CD14-positive monocyte (primary cell): ENCODE measurements around the gene EXOC6B. TPM values are rescaled to one million over a fixed set of nuclear protein-coding genes. Genes with fewer than 3 reads are reported as not detected.

Source experiments
- DNase-seq, 3 donors: peaks; one replicate each; pipeline ENCODE4 v3.0.0-alpha.2; 2011 to 2022
- H2AFZ ChIP-seq: 2 replicates; pipeline ENCODE4 v1.6.0; 2012; ENCODE audit warnings: mild to moderate bottlenecking, low read depth, low read length, inconsistent platforms; ENCODE audit not compliant: insufficient read depth, poor library complexity, severe bottlenecking
- H3K27ac ChIP-seq, 2 donors: 1 replicate in 1 of 2; 2 replicates in 1 of 2; pipeline ENCODE4 v1.5.1; 2012 to 2013; ENCODE audit warnings: low read length in 2 of 2, control low read depth in 1 of 2, inconsistent platforms in 1 of 2, low read depth in 1 of 2, mild to moderate bottlenecking in 1 of 2
- H3K27me3 ChIP-seq, 2 donors: one replicate each; pipeline versions ENCODE4 v1.6.0 to v1.6.1; 2011 to 2013; ENCODE audit warnings: low read length in 2 of 2; ENCODE audit not compliant: control insufficient read depth in 2 of 2, insufficient read depth in 2 of 2
- H3K36me3 ChIP-seq, 2 donors: replicated peaks in 1 of 2; 1 replicate in 1 of 2; 2 replicates in 1 of 2; pipeline versions ENCODE4 v1.5.1 to v1.6.1; 2012 to 2013; ENCODE audit warnings: low read length in 2 of 2, control low read depth in 1 of 2, inconsistent platforms in 1 of 2, mild to moderate bottlenecking in 1 of 2; ENCODE audit not compliant: insufficient read depth in 2 of 2, control insufficient read depth in 1 of 2
- H3K4me1 ChIP-seq, 2 donors: 1 replicate in 1 of 2; 2 replicates in 1 of 2; pipeline versions ENCODE4 v1.5.1 to v1.6.1; 2012 to 2013; ENCODE audit warnings: low read length in 2 of 2, control low read depth in 1 of 2, inconsistent platforms in 1 of 2, mild to moderate bottlenecking in 1 of 2, moderate library complexity in 1 of 2; ENCODE audit not compliant: insufficient read depth in 2 of 2, control insufficient read depth in 1 of 2
- H3K4me2 ChIP-seq: replicated peaks from 2 replicates; pipeline ENCODE3; 2012; ENCODE audit warnings: low read length, moderate library complexity, mild to moderate bottlenecking; ENCODE audit not compliant: poor library complexity, severe bottlenecking; ENCODE audit errors: extremely low read depth
- H3K4me3 ChIP-seq, 3 experiments: fragments of 200-600 bp in 1 of 3; sonication (generic) in 1 of 3; replicated peaks in 1 of 3; 1 replicate in 2 of 3; 2 replicates in 1 of 3; pipeline ENCODE4 v1.5.1; 2011 to 2013; ENCODE audit warnings: low read length in 3 of 3, mild to moderate bottlenecking in 3 of 3, control low read depth in 2 of 3, low read depth in 2 of 3, inconsistent platforms in 1 of 3, moderate library complexity in 1 of 3
- H3K79me2 ChIP-seq: 2 replicates; pipeline ENCODE4 v1.6.0; 2012; ENCODE audit warnings: mild to moderate bottlenecking, control low read depth, inconsistent platforms, low read length, moderate library complexity; ENCODE audit not compliant: insufficient read depth
- H3K9ac ChIP-seq: 2 replicates; pipeline ENCODE4 v1.6.0; 2017; ENCODE audit warnings: low read length, mild to moderate bottlenecking; ENCODE audit not compliant: insufficient read depth, poor library complexity, severe bottlenecking
- H3K9me3 ChIP-seq, 2 donors: replicated peaks in 1 of 2; 1 replicate in 1 of 2; 2 replicates in 1 of 2; pipeline versions ENCODE4 v1.5.1 to v1.6.1; 2012 to 2013; ENCODE audit warnings: low read length in 2 of 2, control low read depth in 1 of 2; ENCODE audit not compliant: control insufficient read depth in 1 of 2, insufficient read depth in 1 of 2
- H4K20me1 ChIP-seq: 2 replicates; pipeline ENCODE4 v1.6.0; 2012; ENCODE audit warnings: mild to moderate bottlenecking, low read length, control low read depth, moderate library complexity; ENCODE audit not compliant: insufficient read depth
- H3K27ac Mint-ChIP-seq, 7 donors: one replicate each; pipeline ENCODE4 v1.8.0; 2020; ENCODE audit warnings: mild to moderate bottlenecking in 7 of 7, mixed read lengths in 7 of 7, moderate library complexity in 6 of 7, inconsistent platforms in 2 of 7
- H3K27me3 Mint-ChIP-seq, 3 donors: one replicate each; pipeline ENCODE4 v1.8.0; 2021 to 2022; ENCODE audit warnings: low read depth in 3 of 3, mild to moderate bottlenecking in 3 of 3, mixed read lengths in 3 of 3, moderate library complexity in 3 of 3, inconsistent platforms in 1 of 3
- H3K36me3 Mint-ChIP-seq, 2 donors: one replicate each; pipeline ENCODE4 v1.8.0; 2020; ENCODE audit warnings: mixed read lengths in 2 of 2, inconsistent platforms in 1 of 2, mild to moderate bottlenecking in 1 of 2
- H3K4me1 Mint-ChIP-seq: one replicate; pipeline ENCODE4 v1.8.0; 2020; ENCODE audit warnings: mild to moderate bottlenecking, mixed read lengths
- H3K4me3 Mint-ChIP-seq, 2 donors: one replicate each; pipeline ENCODE4 v1.8.0; 2020; ENCODE audit warnings: mild to moderate bottlenecking in 2 of 2, mixed read lengths in 2 of 2, moderate library complexity in 1 of 2
- H3K9me3 Mint-ChIP-seq, 7 donors: one replicate each; pipeline ENCODE4 v1.8.0; 2020 to 2022; ENCODE audit warnings: mixed read lengths in 7 of 7, mild to moderate bottlenecking in 6 of 7, moderate library complexity in 6 of 7, inconsistent platforms in 2 of 7
- WGBS: methylation state at CpG from one replicate; pipeline ENCODE4 v1.1.5; 2013; ENCODE audit warnings: missing lambda C conversion rate; ENCODE audit not compliant: insufficient coverage; 5-methylcytosine and 5-hydroxymethylcytosine counted together
- intact Hi-C, 2 donors: fragments of 100-400 bp; cut with micrococcal nuclease; formaldehyde crosslinking; loops; one replicate each; pipeline versions ENCODE4 v1.15.0 to v1.15.1; 2023
- polyA plus RNA-seq, 3 donors: library from polyadenylated mRNA; depleted of rRNA in 1 of 3; unstranded in 2 of 3; stranded (reverse) in 1 of 3; fragments of 300-500 nt in 2 of 3; fragments of >200 nt in 1 of 3; fragmentation: Illumina TruSeq in 2 of 3; gene quantifications; 1 replicate in 2 of 3; 2 replicates in 1 of 3; pipeline ENCODE4 v1.2.3, GENCODE V29; 2012 to 2021
- TF ChIP-seq, protein P1 (sequence below): fragments of 200-600 bp; IDR thresholded peaks from one replicate; pipeline ENCODE4 v1.8.0; 2022; ENCODE audit warnings: antibody characterized with exemption, mild to moderate bottlenecking

Gene EXOC6B
- polyA plus RNA-seq, 3 donors, result 1.8 to 2.8 (median 2.1) TPM

DNA sequence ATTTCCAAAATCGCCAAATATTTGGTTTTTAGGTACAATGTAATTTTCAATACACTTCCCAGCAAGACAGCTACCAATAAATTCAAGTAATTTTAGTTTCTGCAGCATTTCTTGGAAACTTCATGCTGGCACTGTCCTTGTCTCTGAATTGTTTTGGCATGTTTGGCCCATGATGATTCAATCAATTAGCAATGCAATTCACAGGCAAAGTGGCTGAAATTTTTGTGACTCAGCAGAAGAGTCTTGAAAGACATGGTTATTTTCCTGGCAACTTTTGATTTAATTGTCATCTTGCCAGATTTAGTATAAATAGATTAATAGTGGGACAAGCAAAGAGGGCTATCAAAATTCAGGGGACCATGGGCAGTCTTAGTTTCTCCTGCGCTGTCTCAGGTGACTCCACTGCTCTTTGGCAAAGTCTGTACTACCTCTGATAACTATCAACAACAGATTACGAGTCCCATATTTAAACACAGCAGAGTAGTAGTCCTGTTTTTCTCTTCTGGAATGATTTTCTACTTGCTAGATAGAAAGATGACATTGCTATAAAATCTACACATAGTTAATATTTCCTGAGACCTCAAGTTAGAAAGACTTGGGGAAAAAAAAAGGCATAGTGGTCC is 589.3 kb downstream of the EXOC6B start:
- Histone ChIP-seq H3K27ac (no peak overlapping the region), H3K9ac (no peak overlapping the region), H3K4me2 (no peak overlapping the region), H2AFZ (no peak overlapping the region), H3K36me3 (no peaks in the 10 kb centered on the region), H3K79me2 (no peaks in the 10 kb centered on the region), H4K20me1 (no peaks in the 10 kb centered on the region), H3K27me3 (no peaks in the 10 kb centered on the region), H3K9me3 (no peaks in the 10 kb centered on the region), H3K4me1 (peaks cover 0 to 5% of the 10 kb centered on the region in 2 donors), H3K4me3 (no peak overlapping the region)
- Mint-ChIP-seq H3K4me3 (no peak overlapping the region), H3K9me3 (peaks cover 0 to 1% (median 0%) of the 10 kb centered on the region in 7 donors), H3K27me3 (peaks cover 0 to 2% (median 2%) of the 10 kb centered on the region in 3 donors), H3K27ac (no peak overlapping the region), H3K4me1 (peaks cover 7% of the 10 kb centered on the region), H3K36me3 (no peaks in the 10 kb centered on the region)
- DNase-seq, result no peak
- TF ChIP-seq, protein P1, sequence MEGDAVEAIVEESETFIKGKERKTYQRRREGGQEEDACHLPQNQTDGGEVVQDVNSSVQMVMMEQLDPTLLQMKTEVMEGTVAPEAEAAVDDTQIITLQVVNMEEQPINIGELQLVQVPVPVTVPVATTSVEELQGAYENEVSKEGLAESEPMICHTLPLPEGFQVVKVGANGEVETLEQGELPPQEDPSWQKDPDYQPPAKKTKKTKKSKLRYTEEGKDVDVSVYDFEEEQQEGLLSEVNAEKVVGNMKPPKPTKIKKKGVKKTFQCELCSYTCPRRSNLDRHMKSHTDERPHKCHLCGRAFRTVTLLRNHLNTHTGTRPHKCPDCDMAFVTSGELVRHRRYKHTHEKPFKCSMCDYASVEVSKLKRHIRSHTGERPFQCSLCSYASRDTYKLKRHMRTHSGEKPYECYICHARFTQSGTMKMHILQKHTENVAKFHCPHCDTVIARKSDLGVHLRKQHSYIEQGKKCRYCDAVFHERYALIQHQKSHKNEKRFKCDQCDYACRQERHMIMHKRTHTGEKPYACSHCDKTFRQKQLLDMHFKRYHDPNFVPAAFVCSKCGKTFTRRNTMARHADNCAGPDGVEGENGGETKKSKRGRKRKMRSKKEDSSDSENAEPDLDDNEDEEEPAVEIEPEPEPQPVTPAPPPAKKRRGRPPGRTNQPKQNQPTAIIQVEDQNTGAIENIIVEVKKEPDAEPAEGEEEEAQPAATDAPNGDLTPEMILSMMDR, result no peak
- WGBS, result no CpG with 5 or more reads among the region's 3 CpGs
- intact Hi-C loops, result no loop called here

DNA sequence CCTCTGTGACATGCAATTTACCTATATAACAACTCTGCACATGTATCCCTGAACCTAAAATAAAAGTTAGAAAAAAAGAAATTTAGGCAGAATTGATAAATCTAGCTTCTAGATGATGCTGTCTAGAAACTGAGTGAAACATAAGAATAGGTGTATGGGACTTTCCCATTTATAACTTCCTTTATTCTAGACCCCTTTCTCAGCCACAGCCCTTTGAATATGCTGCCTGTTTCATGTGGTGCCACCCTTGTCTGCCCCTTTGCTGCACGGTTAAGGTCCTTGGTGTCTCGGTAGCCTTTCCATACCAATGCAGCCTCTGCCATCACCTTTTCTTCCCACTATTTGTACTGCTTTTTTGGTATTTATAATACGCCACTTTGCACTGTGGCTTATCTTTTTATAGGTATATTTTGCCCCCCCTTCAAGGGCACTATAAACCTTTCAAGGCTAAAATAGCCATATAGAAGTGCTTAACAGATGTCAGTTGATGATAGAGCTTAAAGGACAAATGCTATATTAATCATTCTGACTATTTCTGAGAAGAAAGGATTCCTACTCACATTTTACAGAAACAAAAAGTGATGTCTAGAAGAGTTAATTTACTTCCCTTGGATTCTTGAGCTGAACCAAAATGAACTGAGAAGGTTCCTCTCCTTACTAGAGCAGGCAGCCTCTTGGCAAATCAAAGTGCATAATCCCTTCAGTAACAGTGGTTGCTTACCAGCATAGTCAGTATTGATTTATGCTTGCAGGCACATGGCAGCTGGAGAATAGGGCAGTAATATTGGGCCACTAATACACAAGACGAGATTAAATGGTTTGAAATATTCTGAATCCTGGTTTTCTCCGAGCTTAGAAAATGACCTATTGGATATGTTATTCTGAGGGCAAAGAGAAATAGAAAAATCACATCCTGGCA is 590.1 kb downstream of the EXOC6B start:
- 92% methylated on average over 2 of the region's 5 CpGs for WGBS
- TF ChIP-seq, protein P1, result no peak

More for the DNA sequence above, 590.1 kb downstream of the EXOC6B start:
- Histone ChIP-seq H4K20me1 (no peaks in the 10 kb centered on the region), H3K27ac (no peak overlapping the region), H3K4me3 (no peak overlapping the region), H3K36me3 (no peaks in the 10 kb centered on the region), H3K4me1 (no peaks in the 10 kb centered on the region), H3K9me3 (no peaks in the 10 kb centered on the region), H3K79me2 (no peaks in the 10 kb centered on the region), H3K27me3 (no peaks in the 10 kb centered on the region), H2AFZ (no peak overlapping the region), H3K9ac (no peak overlapping the region), H3K4me2 (no peak overlapping the region)
- no peaks in the 10 kb centered on the region for H3K36me3 Mint-ChIP-seq
- H3K27me3 Mint-ChIP-seq, result peaks cover 0 to 2% (median 2%) of the 10 kb centered on the region in 3 donors
- DNase-seq, result no peak
- intact Hi-C loops, result no loop called here
- no peak overlapping the region for H3K4me3 Mint-ChIP-seq
- no peaks in the 10 kb centered on the region for H3K4me1 Mint-ChIP-seq
- peaks cover 0 to 1% (median 0%) of the 10 kb centered on the region in 7 donors for H3K9me3 Mint-ChIP-seq
- H3K27ac Mint-ChIP-seq, result no peak overlapping the region
